ENCODE measurements around the gene NEURL1.
A peak's percentile ranks its signal among the peaks of the same experiment; 100 is the strongest.

The NEURL1 gene

DNA sequence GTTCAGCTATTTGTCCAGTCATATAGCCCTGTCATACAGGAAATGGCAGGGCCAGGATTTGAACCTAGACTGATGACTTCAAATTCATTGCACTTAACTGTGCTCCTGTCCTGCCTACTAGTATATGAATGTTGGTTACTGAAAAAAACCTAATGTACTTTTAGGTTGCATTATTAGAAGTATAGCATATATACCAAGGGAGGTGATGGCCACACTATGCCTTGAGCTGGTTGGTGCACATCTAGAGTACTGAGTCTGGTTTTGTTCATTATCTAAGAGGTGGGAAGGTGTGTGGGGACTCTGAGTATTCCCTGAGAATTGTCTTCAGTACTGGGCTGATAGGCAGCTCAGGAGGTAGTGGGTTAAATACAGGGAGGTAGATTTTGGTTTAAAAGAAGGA lies 88.0 kb downstream of the NEURL1 start:
- H3K9me3 ChIP-seq (ENCODE audit: control insufficient read depth in 2 of 2, low read length in 2 of 2): no peaks in the 10 kb centered on the region
- peaks cover 10% of the 10 kb centered on the region in 2 donors for H3K4me1 ChIP-seq (ENCODE audit: control insufficient read depth in 2 of 2, insufficient read depth in 2 of 2, low read length in 2 of 2)
- H3K27ac ChIP-seq (ENCODE audit: low read depth in 2 of 2, low read length in 2 of 2): no peak overlapping the region
- no peaks in the 10 kb centered on the region for H3K36me3 ChIP-seq (ENCODE audit: control insufficient read depth in 2 of 2, insufficient read depth in 2 of 2, low read length in 2 of 2)
- no peaks in the 10 kb centered on the region for H3K27me3 ChIP-seq (ENCODE audit: control insufficient read depth in 2 of 2, insufficient read depth in 2 of 2, low read length in 2 of 2)
- H3K4me3 ChIP-seq (ENCODE audit: low read length in 2 of 2): no peak overlapping the region
- H3K9ac ChIP-seq (ENCODE audit: low read depth in 1 of 2, low read length in 2 of 2): no peak overlapping the region

DNA sequence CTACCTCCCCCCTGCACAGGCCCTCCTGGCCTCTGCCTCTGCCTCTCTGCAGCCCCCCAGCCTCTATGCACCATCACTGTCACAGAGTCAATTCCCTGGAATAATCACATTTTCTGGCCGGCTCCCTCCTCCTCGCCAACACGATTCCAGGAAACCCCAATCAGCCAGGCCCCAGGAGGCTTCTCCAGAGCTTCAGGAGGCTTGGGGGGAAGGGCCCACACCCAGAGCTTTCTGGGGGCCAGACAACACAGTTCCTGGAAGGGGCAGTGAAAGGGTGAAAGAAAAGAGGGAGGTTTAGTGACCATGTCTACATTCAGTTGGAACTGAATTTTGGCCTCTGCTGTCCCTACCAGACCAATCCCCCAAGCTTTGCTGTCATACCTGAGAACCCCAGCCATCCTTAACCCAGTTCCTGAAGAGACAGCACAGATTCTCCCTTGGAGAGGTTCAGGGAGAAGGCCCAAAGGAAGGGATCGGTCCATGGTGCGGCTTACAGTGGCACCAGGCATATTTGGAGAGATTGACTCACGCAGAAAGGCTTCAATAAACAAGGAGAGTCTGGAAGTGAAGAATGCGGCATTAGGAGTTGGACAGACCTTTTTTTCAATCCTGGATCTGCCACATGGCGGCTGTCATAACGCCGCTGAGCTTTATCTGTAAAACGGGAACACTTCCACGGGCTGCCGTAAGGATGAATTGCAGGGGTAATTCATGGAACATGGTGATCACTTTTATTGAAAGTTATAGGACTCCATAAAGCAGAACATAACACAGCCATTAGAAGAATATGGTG lies 89.0 kb downstream of the NEURL1 start:
- Histone ChIP-seq H3K4me1 (ENCODE audit: control insufficient read depth in 2 of 2, insufficient read depth in 2 of 2, low read length in 2 of 2) (peaks cover 5 to 7% of the 10 kb centered on the region in 2 donors), H3K27me3 (ENCODE audit: control insufficient read depth in 2 of 2, insufficient read depth in 2 of 2, low read length in 2 of 2) (no peaks in the 10 kb centered on the region), H3K36me3 (ENCODE audit: control insufficient read depth in 2 of 2, insufficient read depth in 2 of 2, low read length in 2 of 2) (no peaks in the 10 kb centered on the region), H3K9me3 (ENCODE audit: control insufficient read depth in 2 of 2, low read length in 2 of 2) (no peaks in the 10 kb centered on the region), H3K27ac (ENCODE audit: low read depth in 2 of 2, low read length in 2 of 2) (no peak overlapping the region), H3K9ac (ENCODE audit: low read depth in 1 of 2, low read length in 2 of 2) (no peak overlapping the region), H3K4me3 (ENCODE audit: low read length in 2 of 2) (no peak overlapping the region)

DNA sequence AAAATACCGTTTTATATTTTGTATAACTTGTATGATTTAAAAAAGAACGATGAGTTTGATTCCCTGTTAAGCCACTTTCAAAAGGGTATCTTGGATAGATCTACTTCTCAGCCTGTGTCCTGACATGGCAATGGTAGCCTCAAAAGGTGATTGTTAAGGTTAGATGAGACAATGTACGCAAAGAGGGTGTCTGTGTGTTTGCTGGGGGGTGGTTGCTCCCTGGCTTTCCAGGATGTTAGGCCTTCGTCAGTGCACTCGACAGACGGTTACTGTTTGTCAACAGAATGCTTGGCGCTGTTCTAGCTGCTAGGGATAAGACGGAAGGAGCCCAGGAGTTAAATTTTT lies 90.3 kb downstream of the NEURL1 start:
- peaks cover 0 to 4% of the 10 kb centered on the region in 2 donors for H3K36me3 ChIP-seq (ENCODE audit: control insufficient read depth in 2 of 2, insufficient read depth in 2 of 2, low read length in 2 of 2)
- H3K4me3 ChIP-seq (ENCODE audit: low read length in 2 of 2): peak overlapping the region in 1 of 2 donors; percentile 57
- H3K27me3 ChIP-seq (ENCODE audit: control insufficient read depth in 2 of 2, insufficient read depth in 2 of 2, low read length in 2 of 2): no peaks in the 10 kb centered on the region
- peaks cover 5 to 6% of the 10 kb centered on the region in 2 donors for H3K4me1 ChIP-seq (ENCODE audit: control insufficient read depth in 2 of 2, insufficient read depth in 2 of 2, low read length in 2 of 2)
- no peaks in the 10 kb centered on the region for H3K9me3 ChIP-seq (ENCODE audit: control insufficient read depth in 2 of 2, low read length in 2 of 2)
- no peak overlapping the region for H3K27ac ChIP-seq (ENCODE audit: low read depth in 2 of 2, low read length in 2 of 2)
- H3K9ac ChIP-seq (ENCODE audit: low read depth in 1 of 2, low read length in 2 of 2): no peak overlapping the region

DNA sequence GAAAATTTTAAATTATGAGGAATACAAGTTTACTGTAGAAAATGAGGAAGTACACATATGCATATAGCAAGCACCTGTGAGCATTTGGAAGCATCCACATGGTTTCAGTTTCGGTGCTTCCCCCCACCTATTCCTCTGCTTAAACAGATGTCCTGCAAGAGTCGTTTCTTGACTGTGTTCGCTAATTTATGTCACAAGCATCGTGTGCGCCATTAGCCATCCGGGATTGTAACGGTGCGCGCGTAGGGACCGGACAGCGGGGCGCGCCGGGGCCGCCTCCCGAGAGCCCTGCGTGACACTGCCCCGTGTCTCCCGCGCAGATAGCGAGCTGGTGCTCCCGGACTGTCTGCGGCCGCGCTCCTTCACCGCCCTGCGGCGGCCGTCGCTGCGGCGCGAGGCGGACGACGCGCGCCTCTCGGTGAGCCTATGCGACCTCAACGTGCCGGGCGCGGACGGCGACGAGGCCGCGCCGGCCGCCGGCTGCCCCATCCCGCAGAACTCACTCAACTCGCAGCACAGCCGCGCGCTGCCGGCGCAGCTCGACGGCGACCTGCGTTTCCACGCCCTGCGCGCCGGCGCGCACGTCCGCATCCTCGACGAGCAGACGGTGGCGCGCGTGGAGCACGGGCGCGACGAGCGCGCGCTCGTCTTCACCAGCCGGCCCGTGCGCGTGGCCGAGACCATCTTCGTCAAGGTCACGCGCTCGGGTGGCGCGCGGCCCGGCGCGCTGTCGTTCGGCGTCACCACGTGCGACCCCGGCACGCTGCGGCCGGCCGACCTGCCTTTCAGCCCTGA lies 90.9 kb downstream of the NEURL1 start:
- peak overlapping the region; percentile 56 to 57 for H3K4me3 ChIP-seq (ENCODE audit: low read length in 2 of 2)
- peaks cover 0 to under 1% of the 10 kb centered on the region in 2 donors for H3K4me1 ChIP-seq (ENCODE audit: control insufficient read depth in 2 of 2, insufficient read depth in 2 of 2, low read length in 2 of 2)
- H3K36me3 ChIP-seq (ENCODE audit: control insufficient read depth in 2 of 2, insufficient read depth in 2 of 2, low read length in 2 of 2): peaks cover 0 to 4% of the 10 kb centered on the region in 2 donors
- no peaks in the 10 kb centered on the region for H3K9me3 ChIP-seq (ENCODE audit: control insufficient read depth in 2 of 2, low read length in 2 of 2)
- H3K27me3 ChIP-seq (ENCODE audit: control insufficient read depth in 2 of 2, insufficient read depth in 2 of 2, low read length in 2 of 2): no peaks in the 10 kb centered on the region
- H3K9ac ChIP-seq (ENCODE audit: low read depth in 1 of 2, low read length in 2 of 2): no peak overlapping the region
- peak overlapping the region in 1 of 2 donors; percentile 9 for H3K27ac ChIP-seq (ENCODE audit: low read depth in 2 of 2, low read length in 2 of 2)

DNA sequence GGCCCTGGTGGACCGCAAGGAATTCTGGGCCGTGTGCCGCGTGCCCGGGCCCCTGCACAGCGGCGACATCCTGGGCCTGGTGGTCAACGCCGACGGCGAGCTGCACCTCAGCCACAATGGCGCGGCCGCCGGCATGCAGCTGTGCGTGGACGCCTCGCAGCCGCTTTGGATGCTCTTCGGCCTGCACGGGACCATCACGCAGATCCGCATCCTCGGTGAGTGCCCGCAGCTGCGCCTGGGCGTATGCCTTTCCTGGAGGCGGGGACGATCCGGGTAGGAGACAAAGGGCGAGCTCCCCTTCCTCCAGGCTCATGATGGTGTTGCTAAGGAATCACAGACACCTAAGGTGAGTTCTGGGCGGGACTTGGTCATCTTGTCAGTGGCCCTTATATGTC lies 91.5 kb downstream of the NEURL1 start:
- H3K9me3 ChIP-seq (ENCODE audit: control insufficient read depth in 2 of 2, low read length in 2 of 2): no peaks in the 10 kb centered on the region
- peak overlapping the region in 1 of 2 donors; percentile 9 for H3K27ac ChIP-seq (ENCODE audit: low read depth in 2 of 2, low read length in 2 of 2)
- no peak overlapping the region for H3K9ac ChIP-seq (ENCODE audit: low read depth in 1 of 2, low read length in 2 of 2)
- H3K4me1 ChIP-seq (ENCODE audit: control insufficient read depth in 2 of 2, insufficient read depth in 2 of 2, low read length in 2 of 2): no peaks in the 10 kb centered on the region
- no peak overlapping the region for H3K4me3 ChIP-seq (ENCODE audit: low read length in 2 of 2)
- H3K36me3 ChIP-seq (ENCODE audit: control insufficient read depth in 2 of 2, insufficient read depth in 2 of 2, low read length in 2 of 2): peaks cover 0 to 4% of the 10 kb centered on the region in 2 donors
- H3K27me3 ChIP-seq (ENCODE audit: control insufficient read depth in 2 of 2, insufficient read depth in 2 of 2, low read length in 2 of 2): no peaks in the 10 kb centered on the region

DNA sequence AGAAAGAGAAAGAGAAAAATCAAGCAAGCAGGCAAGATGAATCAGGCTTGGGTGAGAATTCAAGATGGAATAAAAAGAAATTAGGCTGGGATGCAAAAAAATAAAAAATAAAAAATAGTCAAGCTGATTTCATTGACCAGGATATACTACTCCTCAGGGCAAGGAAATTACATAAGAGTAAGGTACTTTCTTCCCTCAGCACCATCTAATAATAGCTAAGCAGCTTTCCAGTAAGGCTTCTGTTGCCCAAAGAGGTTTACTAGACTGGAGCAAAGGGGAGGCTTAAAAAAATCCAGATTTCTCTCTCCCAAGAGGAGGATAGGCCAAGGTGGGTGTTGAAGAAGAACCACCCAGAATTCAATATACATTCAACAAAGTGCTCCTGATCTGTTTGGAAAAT lies 93.6 kb downstream of the NEURL1 start:
- Histone ChIP-seq H3K27me3 (ENCODE audit: control insufficient read depth in 2 of 2, insufficient read depth in 2 of 2, low read length in 2 of 2) (no peaks in the 10 kb centered on the region), H3K9ac (ENCODE audit: low read depth in 1 of 2, low read length in 2 of 2) (no peak overlapping the region), H3K27ac (ENCODE audit: low read depth in 2 of 2, low read length in 2 of 2) (no peak overlapping the region), H3K9me3 (ENCODE audit: control insufficient read depth in 2 of 2, low read length in 2 of 2) (no peaks in the 10 kb centered on the region), H3K4me3 (ENCODE audit: low read length in 2 of 2) (no peak overlapping the region), H3K36me3 (ENCODE audit: control insufficient read depth in 2 of 2, insufficient read depth in 2 of 2, low read length in 2 of 2) (peaks cover 0 to 10% of the 10 kb centered on the region in 2 donors), H3K4me1 (ENCODE audit: control insufficient read depth in 2 of 2, insufficient read depth in 2 of 2, low read length in 2 of 2) (no peaks in the 10 kb centered on the region)

DNA sequence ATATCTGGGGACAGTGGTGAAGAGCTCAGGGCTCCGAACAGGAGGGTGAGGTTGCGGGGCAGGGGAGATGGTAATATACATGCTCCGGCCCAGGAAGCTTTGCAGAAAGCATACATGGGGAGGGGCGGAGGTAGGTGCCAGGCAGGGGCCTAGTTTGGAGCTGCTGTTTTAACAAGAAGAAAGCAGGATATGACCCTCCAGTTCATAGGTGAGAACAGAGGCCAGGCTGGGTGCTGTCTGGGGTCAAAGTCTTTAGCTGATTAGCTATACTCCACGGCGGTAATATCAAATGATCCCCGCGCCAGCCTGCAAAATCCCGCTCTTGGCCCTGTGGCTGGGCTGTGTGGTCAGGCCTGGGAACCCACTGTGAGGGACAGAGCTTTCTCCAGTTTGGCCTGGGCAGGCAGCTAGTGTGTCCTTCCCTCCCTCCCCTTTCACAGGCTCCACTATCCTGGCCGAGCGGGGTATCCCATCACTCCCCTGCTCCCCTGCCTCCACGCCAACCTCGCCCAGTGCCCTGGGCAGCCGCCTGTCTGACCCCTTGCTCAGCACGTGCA lies 95.6 kb downstream of the NEURL1 start:
- H3K4me1 ChIP-seq (ENCODE audit: control insufficient read depth in 2 of 2, insufficient read depth in 2 of 2, low read length in 2 of 2): no peaks in the 10 kb centered on the region
- H3K9me3 ChIP-seq (ENCODE audit: control insufficient read depth in 2 of 2, low read length in 2 of 2): no peaks in the 10 kb centered on the region
- peaks cover 0 to 10% of the 10 kb centered on the region in 2 donors for H3K36me3 ChIP-seq (ENCODE audit: control insufficient read depth in 2 of 2, insufficient read depth in 2 of 2, low read length in 2 of 2)
- no peak overlapping the region for H3K4me3 ChIP-seq (ENCODE audit: low read length in 2 of 2)
- H3K27me3 ChIP-seq (ENCODE audit: control insufficient read depth in 2 of 2, insufficient read depth in 2 of 2, low read length in 2 of 2): no peaks in the 10 kb centered on the region
- no peak overlapping the region for H3K9ac ChIP-seq (ENCODE audit: low read depth in 1 of 2, low read length in 2 of 2)
- no peak overlapping the region for H3K27ac ChIP-seq (ENCODE audit: low read depth in 2 of 2, low read length in 2 of 2)

DNA sequence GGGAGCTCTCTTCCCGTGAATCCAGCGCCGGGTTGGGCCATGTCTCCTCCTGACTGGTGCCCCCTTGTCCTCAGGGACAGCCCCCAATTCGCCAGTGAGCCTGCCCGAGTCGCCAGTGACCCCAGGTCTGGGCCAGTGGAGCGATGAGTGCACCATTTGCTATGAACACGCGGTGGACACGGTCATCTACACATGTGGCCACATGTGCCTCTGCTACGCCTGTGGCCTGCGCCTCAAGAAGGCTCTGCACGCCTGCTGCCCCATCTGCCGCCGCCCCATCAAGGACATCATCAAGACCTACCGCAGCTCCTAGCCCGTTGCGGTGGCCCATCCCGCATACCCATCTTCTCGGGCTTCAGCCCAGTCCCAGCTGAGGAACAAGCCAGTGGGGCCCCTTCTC lies 96.6 kb downstream of the NEURL1 start:
- no peaks in the 10 kb centered on the region for H3K27me3 ChIP-seq (ENCODE audit: control insufficient read depth in 2 of 2, insufficient read depth in 2 of 2, low read length in 2 of 2)
- no peak overlapping the region for H3K9ac ChIP-seq (ENCODE audit: low read depth in 1 of 2, low read length in 2 of 2)
- no peaks in the 10 kb centered on the region for H3K4me1 ChIP-seq (ENCODE audit: control insufficient read depth in 2 of 2, insufficient read depth in 2 of 2, low read length in 2 of 2)
- H3K36me3 ChIP-seq (ENCODE audit: control insufficient read depth in 2 of 2, insufficient read depth in 2 of 2, low read length in 2 of 2): peaks cover 0 to 10% of the 10 kb centered on the region in 2 donors
- no peak overlapping the region for H3K4me3 ChIP-seq (ENCODE audit: low read length in 2 of 2)
- H3K9me3 ChIP-seq (ENCODE audit: control insufficient read depth in 2 of 2, low read length in 2 of 2): no peaks in the 10 kb centered on the region
- no peak overlapping the region for H3K27ac ChIP-seq (ENCODE audit: low read depth in 2 of 2, low read length in 2 of 2)

DNA sequence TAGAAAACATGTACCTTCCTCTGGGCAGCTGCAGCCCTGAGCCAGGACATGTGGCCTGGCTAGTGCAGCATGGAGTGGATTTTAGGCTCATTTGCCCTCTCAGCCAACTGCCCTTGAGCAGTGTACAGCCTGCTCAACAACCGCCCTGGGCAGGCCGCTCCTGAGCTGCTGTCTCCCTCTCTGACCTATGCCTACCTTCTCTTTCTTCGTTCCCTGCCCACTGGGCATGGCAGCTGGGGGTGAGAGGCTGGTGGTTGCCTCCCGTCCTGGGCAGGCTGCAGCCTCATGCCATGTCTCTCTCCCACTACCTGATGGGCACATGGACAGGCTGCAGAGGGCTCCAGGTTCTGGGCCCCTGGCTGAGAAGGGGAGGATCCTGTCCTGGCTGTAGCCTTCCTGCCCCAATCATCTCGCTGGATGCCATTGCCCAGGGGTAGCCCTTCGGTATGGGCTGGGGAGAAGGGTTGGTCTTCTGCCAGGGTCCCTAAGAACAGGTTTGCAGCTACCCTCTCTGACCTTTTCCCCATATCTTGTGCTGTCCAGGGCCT lies 97.3 kb downstream of the NEURL1 start:
- H3K27ac ChIP-seq (ENCODE audit: low read depth in 2 of 2, low read length in 2 of 2): no peak overlapping the region
- H3K4me3 ChIP-seq (ENCODE audit: low read length in 2 of 2): no peak overlapping the region

More for the DNA sequence above, 97.3 kb downstream of the NEURL1 start:
- Histone ChIP-seq H3K9me3 (ENCODE audit: control insufficient read depth in 2 of 2, low read length in 2 of 2) (no peaks in the 10 kb centered on the region), H3K9ac (ENCODE audit: low read depth in 1 of 2, low read length in 2 of 2) (no peak overlapping the region), H3K27me3 (ENCODE audit: control insufficient read depth in 2 of 2, insufficient read depth in 2 of 2, low read length in 2 of 2) (no peaks in the 10 kb centered on the region), H3K4me1 (ENCODE audit: control insufficient read depth in 2 of 2, insufficient read depth in 2 of 2, low read length in 2 of 2) (no peaks in the 10 kb centered on the region), H3K36me3 (ENCODE audit: control insufficient read depth in 2 of 2, insufficient read depth in 2 of 2, low read length in 2 of 2) (peaks cover 0 to 10% of the 10 kb centered on the region in 2 donors)

Measured in mucosa of rectum (tissue), 2 donors.